ENCODE measurements around the gene TOP3A. TPM values are rescaled to one million over a fixed set of nuclear protein-coding genes. Genes with fewer than 3 reads are reported as not detected.

TOP3A gene
- total RNA-seq, 2 donors from 2014 or later, result 18.4 to 37.1 TPM

DNA sequence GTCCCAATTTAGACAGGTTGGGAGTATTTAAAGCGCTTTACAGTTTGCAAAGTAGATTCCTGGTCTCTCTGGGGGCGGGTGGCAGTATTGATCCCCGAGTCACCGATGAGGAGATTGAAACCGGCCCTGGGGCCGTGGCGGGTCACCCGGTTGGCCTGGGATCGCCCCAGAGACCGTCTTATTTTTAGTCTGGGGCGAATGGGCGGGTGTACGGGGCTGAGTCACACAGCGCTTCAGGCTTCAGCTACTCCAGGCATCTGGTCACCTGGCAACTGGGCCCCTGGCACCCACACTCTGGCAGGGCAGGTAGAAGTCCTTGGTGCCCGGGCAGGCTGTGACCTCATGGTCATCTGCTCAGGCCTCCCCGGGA is 53.7 kb downstream of the TOP3A start:
- Histone ChIP-seq H3K27ac (peak overlapping the region; percentile 88 to 95), H3K9me3 (no peaks in the 10 kb centered on the region), H3K4me3 (peak overlapping the region; percentile 72 to 87), H3K4me1 (replicated peaks) (peaks cover 14% of the 10 kb centered on the region), H3K27me3 (replicated peaks; ENCODE audit: insufficient read depth) (no peaks in the 10 kb centered on the region), H3K36me3 (peaks cover 11 to 19% of the 10 kb centered on the region in 2 donors)
- TF ChIP-seq POLR2AphosphoS5 (IDR thresholded peaks at IDR 0.05) (no peak), CTCF (IDR thresholded peaks at IDR 0.05) (no peak), POLR2A (IDR thresholded peaks at IDR 0.05) (no peak)
- intact Hi-C loops (cut with DNase I), result no loop called here
- peak; percentile 57 for DNase-seq (ENCODE audit: low spot score)
- WGBS, result under 1% methylated on average over 14 of the region's 16 CpGs

- TF ChIP-seq POLR2A (IDR thresholded peaks at IDR 0.05), result peak; percentile 56
- TF ChIP-seq POLR2AphosphoS5 (IDR thresholded peaks at IDR 0.05), result peak; percentile 94
- peak in 2 of 4 experiments; percentile 13 to 16 for TF ChIP-seq CTCF (IDR thresholded peaks at IDR 0.05)
- peaks cover 11 to 19% of the 10 kb centered on the region in 2 donors for H3K36me3 ChIP-seq
- H3K27ac ChIP-seq, result peak within 1 kb of the TSS; percentile 88 to 95
- intact Hi-C loops (cut with DNase I), result no loop called here
- no peaks in the 10 kb centered on the region for H3K27me3 ChIP-seq (replicated peaks; ENCODE audit: insufficient read depth)
- under 1% methylated on average over 52 of the region's 72 CpGs for WGBS
- peak within 1 kb of the TSS; percentile 72 to 87 for H3K4me3 ChIP-seq
- peak; percentile 95 for DNase-seq (ENCODE audit: low spot score)
- no peaks in the 10 kb centered on the region for H3K9me3 ChIP-seq
- peaks cover 14% of the 10 kb centered on the region for H3K4me1 ChIP-seq (replicated peaks)
Measured at GRCh38 chr17:18260332-18261145, 54.3 kb downstream of the TOP3A start, which contains the start of gene MIEF2. Gene MIEF2, plus strand, starts transcription at chr17:18260662. Its CDS starts 2,059 bp downstream, at chr17:18262721.

GRCh38 chr17:18259621-18260331 is 55.0 kb downstream of the TOP3A start:
- Histone ChIP-seq H3K9me3 (no peaks in the 10 kb centered on the region), H3K4me3 (peak overlapping the region; percentile 72 to 87), H3K36me3 (peaks cover 9 to 14% of the 10 kb centered on the region in 2 donors), H3K27ac (peak overlapping the region; percentile 88 to 95), H3K27me3 (replicated peaks; ENCODE audit: insufficient read depth) (no peaks in the 10 kb centered on the region), H3K4me1 (replicated peaks) (peaks cover 14% of the 10 kb centered on the region)
- intact Hi-C loops (cut with DNase I), result loop anchor here (5.0 kb wide), 1 partner anchor 53 kb away; the partner anchor contains the start of gene TOP3A
- WGBS, result 66% methylated on average over 22 of the region's 22 CpGs
- TF ChIP-seq CTCF (IDR thresholded peaks at IDR 0.05) (no peak), POLR2A (IDR thresholded peaks at IDR 0.05) (no peak), POLR2AphosphoS5 (IDR thresholded peaks at IDR 0.05) (no peak)
- no peak for DNase-seq (ENCODE audit: low spot score)

- peaks cover 14% of the 10 kb centered on the region for H3K4me1 ChIP-seq (replicated peaks)
- intact Hi-C loops (cut with DNase I), result loop anchor here (5.0 kb wide), 1 partner anchor 54 kb away; the partner anchor contains the start of gene TOP3A
Measured at GRCh38 chr17:18258356-18259038, 56.3 kb downstream of the TOP3A start, which contains the start of gene FLII. Gene FLII, minus strand, starts transcription at chr17:18258738. Its CDS starts 48 bp downstream, at chr17:18258690.

More at GRCh38 chr17:18258356-18259038, 56.3 kb downstream of the TOP3A start, which contains the start of gene FLII:
- H3K27me3 ChIP-seq (replicated peaks; ENCODE audit: insufficient read depth), result no peaks in the 10 kb centered on the region
- H3K27ac ChIP-seq, result peak within 1 kb of the TSS; percentile 85 to 93
- peak within 1 kb of the TSS; percentile 73 to 98 for H3K4me3 ChIP-seq
- H3K9me3 ChIP-seq, result no peaks in the 10 kb centered on the region
- peaks cover 2 to 9% of the 10 kb centered on the region in 2 donors for H3K36me3 ChIP-seq
- WGBS, result under 1% methylated on average over 48 of the region's 71 CpGs
- DNase-seq (ENCODE audit: low spot score), result peak; percentile 36
- TF ChIP-seq CTCF (IDR thresholded peaks at IDR 0.05), result no peak
- TF ChIP-seq POLR2A (IDR thresholded peaks at IDR 0.05), result peak; percentile 65
- no peak for TF ChIP-seq POLR2AphosphoS5 (IDR thresholded peaks at IDR 0.05)

All from prostate gland (tissue), 2 donors.